ENCODE results near the gene UCKL1.

The UCKL1 gene
- long read RNA-seq, partial matches to known transcripts, result 10 of 192 reads
- long read RNA-seq, other reads (novel, unspliced or antisense), result 180 of 192 reads

- H3K27me3 ChIP-seq (ENCODE audit: insufficient read depth, poor library complexity, severe bottlenecking), result no peaks in the 10 kb centered on the region
- peak; percentile 82 to 89 for DNase-seq (ENCODE audit: low read depth in 1 of 2, low spot score in 1 of 2)
- TF ChIP-seq, protein P1, sequence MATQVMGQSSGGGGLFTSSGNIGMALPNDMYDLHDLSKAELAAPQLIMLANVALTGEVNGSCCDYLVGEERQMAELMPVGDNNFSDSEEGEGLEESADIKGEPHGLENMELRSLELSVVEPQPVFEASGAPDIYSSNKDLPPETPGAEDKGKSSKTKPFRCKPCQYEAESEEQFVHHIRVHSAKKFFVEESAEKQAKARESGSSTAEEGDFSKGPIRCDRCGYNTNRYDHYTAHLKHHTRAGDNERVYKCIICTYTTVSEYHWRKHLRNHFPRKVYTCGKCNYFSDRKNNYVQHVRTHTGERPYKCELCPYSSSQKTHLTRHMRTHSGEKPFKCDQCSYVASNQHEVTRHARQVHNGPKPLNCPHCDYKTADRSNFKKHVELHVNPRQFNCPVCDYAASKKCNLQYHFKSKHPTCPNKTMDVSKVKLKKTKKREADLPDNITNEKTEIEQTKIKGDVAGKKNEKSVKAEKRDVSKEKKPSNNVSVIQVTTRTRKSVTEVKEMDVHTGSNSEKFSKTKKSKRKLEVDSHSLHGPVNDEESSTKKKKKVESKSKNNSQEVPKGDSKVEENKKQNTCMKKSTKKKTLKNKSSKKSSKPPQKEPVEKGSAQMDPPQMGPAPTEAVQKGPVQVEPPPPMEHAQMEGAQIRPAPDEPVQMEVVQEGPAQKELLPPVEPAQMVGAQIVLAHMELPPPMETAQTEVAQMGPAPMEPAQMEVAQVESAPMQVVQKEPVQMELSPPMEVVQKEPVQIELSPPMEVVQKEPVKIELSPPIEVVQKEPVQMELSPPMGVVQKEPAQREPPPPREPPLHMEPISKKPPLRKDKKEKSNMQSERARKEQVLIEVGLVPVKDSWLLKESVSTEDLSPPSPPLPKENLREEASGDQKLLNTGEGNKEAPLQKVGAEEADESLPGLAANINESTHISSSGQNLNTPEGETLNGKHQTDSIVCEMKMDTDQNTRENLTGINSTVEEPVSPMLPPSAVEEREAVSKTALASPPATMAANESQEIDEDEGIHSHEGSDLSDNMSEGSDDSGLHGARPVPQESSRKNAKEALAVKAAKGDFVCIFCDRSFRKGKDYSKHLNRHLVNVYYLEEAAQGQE (IDR thresholded peaks at IDR 0.05; ENCODE audit: insufficient replicate concordance, low read depth), result peak; percentile 28
- TF ChIP-seq POLR2AphosphoS5 (IDR thresholded peaks at IDR 0.05; ENCODE audit: low read depth), result peak; percentile 67; the same call in 1 of the 2 replicates
- no peak; the same call in 1 of the 2 replicates for TF ChIP-seq GABPA (IDR thresholded peaks at IDR 0.05; ENCODE audit: low read depth)
- no peak for TF ChIP-seq CTCF (IDR thresholded peaks at IDR 0.05; ENCODE audit: insufficient read depth, low read length)
- no peak for TF ChIP-seq SPI1 (IDR thresholded peaks at IDR 0.05; ENCODE audit: borderline replicate concordance, low read depth)
These were observed at the start of gene UCKL1 for GRCh38 chr20:63955827-63956663. Gene UCKL1 (minus strand): TSS chr20:63956416. CDS start chr20:63956372, 44 bp downstream.

GRCh38 chr20:64005394-64005793, 49.2 kb upstream of the UCKL1 start:
- no peak for TF ChIP-seq CTCF (IDR thresholded peaks at IDR 0.05; ENCODE audit: insufficient read depth, low read length)
- no peak for DNase-seq (ENCODE audit: low read depth in 1 of 2, low spot score in 1 of 2)
- Histone ChIP-seq H3K27ac (replicated peaks) (no peak overlapping the region), H3K27me3 (ENCODE audit: insufficient read depth, poor library complexity, severe bottlenecking) (no peaks in the 10 kb centered on the region), H3K4me3 (replicated peaks; ENCODE audit: insufficient read depth, low read length) (no peak overlapping the region)

More at GRCh38 chr20:63955827-63956663, at the start of gene UCKL1:
- Histone ChIP-seq H3K27ac (replicated peaks) (peak within 1 kb of the TSS; percentile 96), H3K4me3 (replicated peaks; ENCODE audit: insufficient read depth, low read length) (peak within 1 kb of the TSS; percentile 92)

- Histone ChIP-seq H3K4me3 (replicated peaks; ENCODE audit: insufficient read depth, low read length) (no peak overlapping the region), H3K27ac (replicated peaks) (no peak overlapping the region), H3K27me3 (ENCODE audit: insufficient read depth, poor library complexity, severe bottlenecking) (no peaks in the 10 kb centered on the region)
- TF ChIP-seq POLR2AphosphoS5 (IDR thresholded peaks at IDR 0.05; ENCODE audit: low read depth) (no peak), CTCF (IDR thresholded peaks at IDR 0.05; ENCODE audit: insufficient read depth, low read length) (no peak), GABPA (IDR thresholded peaks at IDR 0.05; ENCODE audit: low read depth) (no peak), SPI1 (IDR thresholded peaks at IDR 0.05; ENCODE audit: borderline replicate concordance, low read depth) (no peak)
- TF ChIP-seq, protein P1 (IDR thresholded peaks at IDR 0.05; ENCODE audit: insufficient replicate concordance, low read depth), result no peak
- no peak for DNase-seq (ENCODE audit: low read depth in 1 of 2, low spot score in 1 of 2)
These were observed 47.9 kb upstream of the UCKL1 start for GRCh38 chr20:64003960-64004725.
